HG03103 (cell line): ENCODE data around the gene CPLX4.
"Not testable (repeated sequence)": the region's sequence is repeated elsewhere in the genome, so short reads cannot be mapped to it uniquely, and the experiment has no call there.

Experiments
- ATAC-seq: cut with Tn5 transposase; IDR thresholded peaks from one replicate; pipeline ENCODE4 v1.9.1; 2021; ENCODE audit warnings: low read depth; ENCODE audit not compliant: unreplicated experiment

The CPLX4 gene

DNA sequence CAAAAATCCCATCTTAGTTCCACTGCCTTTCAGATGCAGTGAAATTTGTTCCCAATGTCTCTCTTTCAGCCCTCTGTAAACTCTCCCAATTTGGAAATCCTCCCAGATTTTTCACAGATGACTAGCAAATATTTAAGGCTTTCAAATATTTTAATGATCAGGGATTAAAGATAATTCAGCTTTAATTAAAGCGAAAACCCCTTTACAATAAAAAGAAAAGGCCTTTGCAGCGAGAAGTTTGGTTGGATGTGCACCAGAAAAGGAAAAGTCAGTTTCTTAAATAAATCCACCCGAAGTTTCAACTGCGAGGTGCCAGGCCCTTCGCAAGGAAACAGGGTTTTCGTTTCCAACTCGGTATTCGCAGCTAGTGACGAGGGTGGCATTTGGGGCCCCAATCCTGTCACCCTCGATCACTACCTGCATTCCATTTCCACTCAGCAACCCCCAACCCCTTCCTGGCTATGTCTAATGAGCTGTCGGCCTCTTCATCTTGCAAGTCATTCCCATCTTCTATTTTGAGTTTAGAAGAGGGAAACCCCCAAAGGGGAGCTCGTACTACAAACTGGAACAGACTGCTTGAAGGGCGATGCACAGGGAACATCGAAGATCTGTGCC is 46.7 kb downstream of the CPLX4 start:
- no peak for ATAC-seq

DNA sequence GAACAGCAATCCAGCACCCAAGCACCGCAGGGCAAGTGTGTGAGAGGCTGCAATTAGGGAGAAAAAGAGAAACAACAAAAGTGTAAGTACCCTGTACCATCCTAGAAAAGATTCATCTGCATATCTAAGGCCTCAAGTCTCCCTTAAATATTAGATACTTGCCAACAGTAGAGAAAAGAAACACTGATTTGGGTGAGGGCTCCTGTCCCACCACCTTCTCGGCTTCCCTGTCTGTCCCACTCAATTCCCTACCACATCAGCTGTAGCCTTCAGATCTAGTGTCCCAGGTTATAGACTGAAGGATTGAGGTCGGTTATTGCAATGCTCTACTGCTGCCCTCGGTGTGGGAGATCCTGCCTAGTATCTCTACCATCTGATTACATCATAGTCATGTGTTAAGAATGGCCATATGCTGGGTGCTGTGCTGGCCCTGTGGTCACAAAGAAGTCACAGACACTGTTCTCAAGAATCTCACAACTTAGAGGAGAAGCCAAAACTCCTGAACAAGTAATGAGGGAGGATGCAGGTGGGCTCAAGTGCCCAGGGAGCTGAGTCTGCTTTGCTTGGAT is 47.7 kb downstream of the CPLX4 start:
- no peak for ATAC-seq

GRCh38 chr18:59269563-59270119 is 48.8 kb downstream of the CPLX4 start:
- ATAC-seq = no peak

DNA sequence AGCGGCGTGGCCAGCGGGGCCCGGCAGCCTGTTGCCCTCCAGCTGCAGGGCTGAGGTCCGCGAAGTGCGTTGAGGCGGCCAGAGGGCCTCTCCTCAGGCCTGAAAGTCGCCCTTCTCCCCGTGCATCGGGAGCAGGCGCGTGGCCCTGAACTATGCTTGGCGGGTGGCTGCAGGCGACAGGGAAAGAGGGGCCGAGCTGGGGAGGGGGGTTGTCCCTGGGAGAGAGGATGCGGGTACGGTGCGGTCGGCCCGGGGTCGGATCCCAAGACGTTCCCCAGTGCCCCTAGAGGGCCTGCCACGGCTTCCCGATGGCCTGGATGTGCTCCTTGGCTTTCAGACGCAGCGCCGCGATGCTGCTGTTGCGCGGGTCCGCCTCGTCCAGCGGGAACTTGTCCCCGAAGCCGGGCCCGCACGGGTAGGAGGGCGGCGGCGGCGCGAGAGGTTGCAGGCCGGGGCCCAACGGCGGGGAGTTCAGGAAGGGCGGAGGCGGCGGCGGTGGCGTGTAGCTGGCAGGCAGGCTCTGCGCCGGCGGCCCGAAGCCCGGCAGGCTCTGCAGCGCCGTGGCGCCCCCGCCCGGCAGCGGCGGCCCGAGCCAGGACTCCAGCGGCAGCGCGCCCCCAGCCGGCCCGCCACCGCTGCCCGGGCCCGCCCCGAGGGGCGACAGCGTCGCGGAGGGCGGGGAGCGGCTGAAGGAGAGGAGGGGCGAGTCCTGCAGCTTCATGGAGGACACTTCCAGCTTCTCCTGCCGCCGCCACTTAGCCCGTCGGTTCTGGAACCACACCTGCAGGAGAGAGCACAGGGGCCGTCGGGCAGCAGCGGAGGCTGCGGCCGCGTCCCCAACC is 49.5 kb downstream of the CPLX4 start:
- ATAC-seq = no peak

DNA sequence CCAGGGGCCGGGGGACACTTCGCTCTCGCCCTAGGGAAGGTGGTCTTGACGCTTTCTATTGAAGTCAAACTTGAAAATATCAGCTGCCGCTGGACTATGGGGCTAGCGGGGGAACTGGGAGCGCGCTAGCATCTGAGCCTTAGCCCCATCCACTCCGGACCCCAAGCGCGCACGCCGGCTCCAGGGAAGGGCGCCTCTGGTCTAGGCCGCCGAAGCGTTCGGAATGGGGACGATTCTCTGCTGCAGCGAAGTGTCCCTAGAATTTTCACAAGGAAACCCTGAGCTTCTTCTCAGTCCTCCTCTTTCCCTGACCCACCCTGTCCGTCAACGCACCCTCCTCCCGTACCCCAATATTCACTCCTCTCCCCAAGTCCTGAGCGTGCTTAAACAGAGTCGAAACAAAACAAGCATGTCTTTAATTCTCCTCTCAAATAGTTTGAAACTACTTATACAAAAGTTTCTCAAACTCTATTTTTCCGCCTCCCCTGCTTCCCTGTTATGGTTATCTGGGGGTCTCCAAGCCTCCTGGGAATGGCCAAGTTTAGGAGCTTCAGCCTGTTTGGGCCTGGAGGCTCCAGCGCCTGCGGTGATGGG is 50.2 kb downstream of the CPLX4 start:
- no peak for ATAC-seq

DNA sequence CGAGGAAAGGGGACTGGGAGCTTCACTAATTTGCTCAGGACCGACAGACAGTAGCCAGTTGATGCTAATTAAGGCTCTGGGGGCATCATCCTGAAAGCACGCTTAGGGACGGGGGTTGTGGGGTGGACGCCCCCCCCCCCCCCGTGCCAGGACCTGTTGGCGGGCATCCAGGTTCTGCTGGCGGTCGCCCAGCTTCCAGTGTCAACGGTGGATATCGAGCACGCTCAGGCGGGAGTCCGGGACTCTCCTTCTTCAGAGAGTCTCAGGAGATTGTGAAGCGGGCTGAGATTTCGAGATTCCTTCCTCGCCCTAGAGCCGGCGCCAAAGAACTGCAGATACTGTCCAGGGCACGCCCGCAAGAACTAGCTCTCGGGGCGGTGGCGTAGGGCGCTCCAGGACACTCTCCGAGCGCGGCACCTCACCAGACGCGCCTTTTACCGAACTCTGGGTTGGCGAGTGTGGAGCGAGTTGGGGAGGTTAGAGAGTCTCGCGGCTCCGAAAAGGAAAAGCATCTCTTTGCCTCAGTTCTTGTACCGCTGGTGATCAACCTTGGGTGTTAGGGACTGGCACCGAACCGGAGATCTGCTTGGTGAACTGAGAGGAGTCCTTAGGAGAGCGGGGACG is 50.8 kb downstream of the CPLX4 start:
- ATAC-seq = no peak

DNA sequence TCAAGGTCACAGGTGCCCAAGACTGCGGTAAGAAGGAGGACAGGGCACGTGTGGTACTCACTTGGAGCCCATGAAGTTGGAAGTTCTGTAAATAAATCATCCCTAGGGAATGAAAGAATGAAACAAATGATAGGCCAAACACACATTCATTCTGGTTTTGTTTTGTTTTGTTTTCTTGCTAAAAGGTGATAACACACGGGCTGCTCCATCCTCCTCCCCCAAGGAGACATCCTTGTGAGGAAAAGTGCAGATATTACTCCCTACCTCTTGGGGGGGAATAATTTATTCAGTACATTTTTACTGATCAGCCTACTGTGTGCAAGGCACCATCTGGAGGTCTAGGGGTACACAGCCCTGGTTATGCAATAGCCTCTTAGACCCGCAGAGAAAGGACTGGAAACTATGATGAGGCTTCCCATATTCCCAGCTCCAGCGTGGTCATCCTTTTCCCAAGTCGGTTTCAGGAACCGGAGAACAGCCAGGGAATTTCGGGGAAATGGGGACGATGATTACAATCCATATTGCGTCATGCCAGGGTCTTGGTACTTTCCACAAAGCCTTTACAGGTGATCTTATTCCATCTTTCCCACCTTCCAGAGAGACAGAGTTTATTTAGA is 51.5 kb downstream of the CPLX4 start:
- ATAC-seq = no peak

DNA sequence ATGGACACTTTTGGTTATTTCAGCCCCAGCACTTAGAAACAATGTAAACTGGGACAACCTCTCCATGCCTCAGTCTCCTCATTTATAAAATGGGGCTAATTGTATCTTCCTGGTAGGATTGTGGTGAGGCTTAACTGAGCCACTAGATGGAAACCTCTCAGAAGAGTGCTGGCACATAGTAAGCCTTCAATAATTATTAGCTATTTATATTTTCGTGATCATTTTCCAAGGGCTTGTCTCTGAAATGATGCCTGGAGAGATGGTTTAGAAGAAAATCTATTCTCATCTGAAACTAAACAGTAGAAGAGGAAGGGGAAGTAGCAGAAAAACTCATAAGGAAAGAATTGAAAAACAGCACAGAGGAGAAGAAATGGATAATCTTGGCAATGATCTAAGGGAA is 52.0 kb downstream of the CPLX4 start:
- no peak for ATAC-seq

- ATAC-seq = no peak
Measured at GRCh38 chr18:59265974-59266369, 52.5 kb downstream of the CPLX4 start.

- ATAC-seq = peak; percentile 55
Measured at GRCh38 chr18:59265246-59265973, 53.0 kb downstream of the CPLX4 start.

DNA sequence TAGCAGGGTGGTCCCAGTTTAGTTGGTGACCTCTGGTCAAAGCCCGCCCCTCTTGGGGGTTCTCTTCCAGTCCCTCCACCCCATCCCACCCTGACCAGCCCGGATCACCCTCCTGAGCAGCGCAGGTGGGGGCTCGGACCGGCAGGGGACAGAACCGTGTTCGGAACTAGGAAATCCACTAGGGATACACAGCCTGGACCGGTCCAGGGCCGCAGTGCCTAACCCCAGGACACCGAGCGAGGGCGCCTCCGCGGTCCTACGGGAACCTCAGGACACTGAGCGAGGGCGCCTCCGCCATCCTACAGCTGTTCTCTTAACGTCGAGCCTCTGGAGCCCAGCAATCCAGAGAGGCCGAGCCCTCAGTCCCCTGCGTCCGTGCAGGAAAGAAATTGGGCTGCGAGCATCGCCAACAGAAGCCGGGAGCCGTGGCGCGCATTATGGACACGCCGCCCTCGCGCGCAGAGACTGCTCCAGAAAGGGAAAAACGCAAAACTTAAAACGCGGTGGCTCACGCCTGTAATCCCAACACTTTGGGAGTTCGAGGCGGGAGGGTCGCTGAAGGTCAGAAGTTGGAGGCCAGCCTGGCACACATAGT is 53.7 kb downstream of the CPLX4 start:
- ATAC-seq = no peak

DNA sequence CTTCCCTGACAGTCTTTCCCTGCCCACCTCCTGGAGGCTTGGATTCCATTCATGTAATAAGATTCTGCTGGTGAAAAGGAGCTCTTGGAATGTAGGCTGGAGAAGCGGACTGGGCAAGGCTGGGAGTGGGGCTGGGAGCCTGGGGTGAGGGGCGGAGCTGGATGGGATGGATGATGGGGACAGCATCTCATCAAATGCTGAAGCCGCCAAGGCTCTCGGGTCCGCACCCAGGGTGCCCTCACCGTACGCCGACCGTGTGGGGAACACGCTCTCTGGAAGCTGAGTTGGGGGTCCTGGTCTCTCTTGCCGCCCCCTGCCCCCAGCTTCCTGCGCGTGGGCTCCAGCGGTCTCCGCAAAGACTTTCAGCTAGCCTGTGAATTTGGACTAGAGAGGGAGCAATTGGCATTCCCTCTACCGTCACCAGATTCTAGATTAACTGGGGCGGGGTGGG is 54.3 kb downstream of the CPLX4 start:
- ATAC-seq = no peak

DNA sequence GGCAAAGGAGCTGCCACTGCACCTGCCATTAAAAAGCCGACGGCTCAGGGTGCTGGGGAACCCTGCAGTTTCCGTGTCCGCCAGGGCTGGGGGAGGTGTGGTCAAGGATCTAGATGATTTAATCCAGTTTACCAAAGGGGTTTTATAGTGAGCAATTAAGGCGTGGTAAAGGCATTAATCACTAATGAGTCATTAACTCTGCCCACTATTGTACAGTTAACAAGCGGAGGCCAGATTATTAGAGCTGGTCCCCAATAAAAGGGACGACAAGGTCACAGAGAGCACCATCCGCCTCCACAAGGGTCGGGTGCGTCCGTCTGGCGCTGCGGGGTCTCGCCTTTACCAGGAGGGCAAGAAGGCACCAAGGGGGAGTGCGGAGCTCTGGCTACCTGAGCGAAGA is 54.8 kb downstream of the CPLX4 start:
- ATAC-seq = no peak

DNA sequence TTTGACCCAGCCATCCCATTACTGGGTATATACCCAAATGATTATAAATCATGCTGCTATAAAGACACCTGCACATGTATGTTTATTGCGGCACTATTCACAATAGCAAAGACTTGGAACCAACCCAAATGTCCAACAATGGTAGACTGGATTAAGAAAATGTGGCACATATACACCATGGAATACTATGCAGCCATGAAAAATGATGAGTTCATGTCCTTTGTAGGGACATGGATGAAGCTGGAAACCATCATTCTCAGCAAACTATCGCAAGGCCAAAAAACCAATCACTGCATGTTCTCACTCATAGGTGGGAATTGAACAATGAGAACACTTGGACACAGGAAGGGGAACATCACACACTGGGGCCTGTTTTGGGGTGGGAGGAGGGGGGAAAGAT is 56.2 kb downstream of the CPLX4 start:
- not testable (repeated sequence) for ATAC-seq

- not testable (repeated sequence) for ATAC-seq
Measured at GRCh38 chr18:59261842-59262241, 56.6 kb downstream of the CPLX4 start.

- ATAC-seq = not testable (repeated sequence)
Measured at GRCh38 chr18:59255491-59255890, 63.0 kb downstream of the CPLX4 start.

- ATAC-seq = no peak
Measured at GRCh38 chr18:59249199-59249774, 69.2 kb downstream of the CPLX4 start.

DNA sequence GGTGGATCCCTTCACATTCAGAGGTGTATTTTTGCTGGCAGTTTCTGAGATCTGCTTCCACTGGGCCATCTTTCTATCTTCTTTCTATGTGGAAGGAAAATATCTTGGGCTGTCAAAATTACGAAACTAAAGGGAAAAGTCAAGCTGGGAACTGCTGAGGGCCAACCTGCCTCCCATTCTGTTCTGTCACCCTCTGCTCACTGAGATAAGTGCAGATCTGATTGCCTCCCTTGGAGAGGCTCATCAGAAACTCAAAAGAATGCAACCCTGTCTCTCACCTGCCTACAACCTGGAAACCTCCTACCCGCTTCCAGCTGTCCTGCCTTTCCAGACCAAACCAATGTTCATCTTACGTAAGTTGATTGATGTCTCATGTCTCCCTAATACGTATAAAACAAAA is 71.7 kb downstream of the CPLX4 start:
- ATAC-seq = no peak
